K562 (cell line): ENCODE measurements around the gene EIF1B. TPM values are rescaled to one million over a fixed set of nuclear protein-coding genes. Genes with fewer than 3 reads are reported as not detected.

ENCODE experiments used
- ATAC-seq: fragments of 200-7000 bp; cut with Tn5 transposase; 3 replicates; pipeline ENCODE4 v1.9.1; 2020; ENCODE audit warnings: moderate library complexity
- BruUV-seq: library from RNA; stranded (reverse); fragments of 400-500 nt; replicated peaks from 2 replicates; lab custom pipeline; 2021; lab: Mats Ljungman, UMichigan
- CTCF ChIA-PET: fragments of 300-600 bp; formaldehyde crosslinking; extraction: SDS; loops from one replicate; lab custom pipeline; 2021; ENCODE audit warnings: low intra/inter-chr PET ratio; lab: Yijun Ruan, JAX
- POLR2A ChIA-PET: fragments of 300-600, 350-650 bp; sonication (Branson Sonifier 250); formaldehyde crosslinking; extraction: SDS; loops from one replicate; lab custom pipeline; 2021; ENCODE audit warnings: antibody characterized with exemption, inconsistent platforms; lab: Yijun Ruan, JAX
- DNase-seq, 4 experiments: peaks; one replicate each; pipeline versions ENCODE4 v3.0.0 to v3.0.0-alpha.2; 2011 to 2018; ENCODE audit warnings: low spot score in 3 of 4, mixed read lengths in 3 of 4; ENCODE audit errors: extremely low read depth in 1 of 4
- FAIRE-seq: peaks from 2 replicates; lab custom pipeline; 2011; peaks lifted over from hg19 to GRCh38; lab: Jason Lieb, UNC
- H2AFZ ChIP-seq: 2 replicates; pipeline ENCODE4 v1.6.0; 2011; ENCODE audit warnings: low read depth, low read length, control low read depth, inconsistent platforms
- H3K27ac ChIP-seq: fragments of 200-600 bp; 3 replicates; pipeline ENCODE4 v1.8.0; 2011; ENCODE audit warnings: low read depth, mild to moderate bottlenecking, control low read depth, inconsistent platforms, low read length, moderate library complexity, mixed read lengths; ENCODE audit errors: extremely low read depth
- H3K27me3 ChIP-seq, 2 experiments: fragments of 300-600 bp in 1 of 2; 2 replicates in 1 of 2; 3 replicates in 1 of 2; pipeline versions ENCODE4 v1.6.0 to v1.8.0; 2011; ENCODE audit warnings: inconsistent platforms in 2 of 2, low read length in 2 of 2, mild to moderate bottlenecking in 1 of 2, mixed read lengths in 1 of 2, moderate library complexity in 1 of 2; ENCODE audit not compliant: control insufficient read depth in 2 of 2, insufficient read depth in 2 of 2
- H3K36me3 ChIP-seq: fragments of 300-600 bp; 3 replicates; pipeline ENCODE4 v1.8.0; 2011; ENCODE audit warnings: mild to moderate bottlenecking, low read length, inconsistent platforms; ENCODE audit not compliant: control insufficient read depth, insufficient read depth
- H3K4me1 ChIP-seq, 2 experiments: fragments of 200-600 bp in 1 of 2; replicated peaks in 1 of 2; 2 replicates in 1 of 2; 3 replicates in 1 of 2; pipeline versions ENCODE4 v1.5.1 to v1.8.0; 2011; ENCODE audit warnings: inconsistent platforms in 2 of 2, low read length in 2 of 2, mild to moderate bottlenecking in 1 of 2, mixed read lengths in 1 of 2, moderate library complexity in 1 of 2; ENCODE audit not compliant: control insufficient read depth in 2 of 2, insufficient read depth in 2 of 2
- H3K4me2 ChIP-seq: 2 replicates; pipeline ENCODE4 v1.6.1; 2011; ENCODE audit warnings: low read length, control low read depth, inconsistent platforms, mixed read lengths; ENCODE audit not compliant: insufficient read depth
- H3K4me3 ChIP-seq: fragments of 200-600 bp; sonication (generic), shearing (Covaris generic); 2 replicates; pipeline ENCODE4 v1.5.1; 2016; ENCODE audit warnings: control low read depth, inconsistent platforms
- H3K79me2 ChIP-seq: fragments of 200-600 bp; 3 replicates; pipeline ENCODE4 v1.8.0; 2011; ENCODE audit warnings: low read length, inconsistent platforms; ENCODE audit not compliant: control insufficient read depth, insufficient read depth
- H3K9ac ChIP-seq, 2 experiments: 2 replicates each; pipeline versions ENCODE4 v1.6.0 to v1.6.1; 2011; ENCODE audit warnings: low read depth in 2 of 2, low read length in 2 of 2, control low read depth in 1 of 2, inconsistent platforms in 1 of 2, mild to moderate bottlenecking in 1 of 2, mixed read lengths in 1 of 2; ENCODE audit not compliant: insufficient read depth in 1 of 2
- H3K9me1 ChIP-seq: one replicate; pipeline ENCODE4 v1.6.0; 2011; ENCODE audit warnings: inconsistent platforms, mild to moderate bottlenecking, low read length, moderate library complexity; ENCODE audit not compliant: control insufficient read depth, insufficient read depth
- H3K9me3 ChIP-seq: replicated peaks from 2 replicates; pipeline ENCODE4 v1.5.1; 2011; ENCODE audit warnings: low read depth, low read length, inconsistent platforms; ENCODE audit not compliant: control insufficient read depth, insufficient read depth
- H4K20me1 ChIP-seq: replicated peaks from 2 replicates; pipeline ENCODE4 v1.6.1; 2011; ENCODE audit warnings: low read length, inconsistent platforms, mixed read lengths; ENCODE audit not compliant: control insufficient read depth, insufficient read depth
- ADNP ChIP-seq: fragments of 200-800 bp; sonication (Bioruptor generic); IDR thresholded peaks from 2 replicates; pipeline ENCODE4 v1.6.1; 2016; ENCODE audit warnings: missing genetic modification characterization, missing compliant biosample characterization
- AFF1 ChIP-seq, 2 experiments: fragments of 450-650 bp; IDR thresholded peaks; 2 replicates each; pipeline ENCODE4 v1.6.1; 2018; ENCODE audit warnings: mild to moderate bottlenecking in 2 of 2, low read depth in 1 of 2; ENCODE audit not compliant: partially characterized antibody in 2 of 2
- BCOR ChIP-seq: fragments of 450-650 bp; IDR thresholded peaks from 2 replicates; pipeline ENCODE4 v1.6.1; 2016
- CHD4 ChIP-seq: fragments of 200-600 bp; sonication (generic); IDR thresholded peaks from 3 replicates; pipeline ENCODE4 v1.6.1; 2012; ENCODE audit warnings: low read depth, mild to moderate bottlenecking, mixed read lengths, low read length, inconsistent platforms; ENCODE audit not compliant: insufficient read depth, insufficient replicate concordance, poor library complexity, severe bottlenecking
- DIDO1 ChIP-seq: fragments of 450-650 bp; IDR thresholded peaks from 2 replicates; pipeline ENCODE4 v1.6.1; 2016; ENCODE audit warnings: low read depth, missing biosample characterization, missing genetic modification characterization
- HDAC2 ChIP-seq: fragments of 450-650 bp; IDR thresholded peaks from 2 replicates; pipeline ENCODE4 v1.6.1; 2016; ENCODE audit warnings: mild to moderate bottlenecking
- IRF9 ChIP-seq: fragments of 450-650 bp; IDR thresholded peaks from 2 replicates; pipeline ENCODE4 v1.6.1; 2016; ENCODE audit warnings: missing biosample characterization, missing genetic modification characterization
- MCM5 ChIP-seq: fragments of 450-650 bp; IDR thresholded peaks from 2 replicates; pipeline ENCODE4 v1.6.1; 2016; ENCODE audit warnings: low read depth
- MYNN ChIP-seq, 2 experiments: sonication (generic); formaldehyde crosslinking in 1 of 2; IDR thresholded peaks; 2 replicates each; pipeline versions ENCODE4 v1.5.0 to v1.6.1; 2016 to 2020; ENCODE audit warnings: antibody characterized with exemption in 1 of 2, missing genetic modification reagents in 1 of 2
- NFE2 ChIP-seq: IDR thresholded peaks from 2 replicates; pipeline ENCODE4 v1.6.1; 2014; ENCODE audit warnings: antibody characterized with exemption, low read depth
- NFIX ChIP-seq: fragments of 250-450 bp; sonication (Bioruptor Pico); IDR thresholded peaks from 2 replicates; pipeline ENCODE4 v1.4.0; 2020; ENCODE audit warnings: low read depth, mild to moderate bottlenecking, moderate library complexity
- NR2F6 ChIP-seq: fragments of 450-650 bp; formaldehyde crosslinking; IDR thresholded peaks from 2 replicates; pipeline ENCODE4 v1.4.0; 2020; ENCODE audit warnings: mild to moderate bottlenecking
- RBM25 ChIP-seq: fragments of 200-400 bp; formaldehyde crosslinking; IDR thresholded peaks from 2 replicates; pipeline ENCODE4 v1.6.1; 2018; ENCODE audit warnings: low read length, low read depth, moderate library complexity; ENCODE audit not compliant: severe bottlenecking
- RUNX1 ChIP-seq: sonication (generic); IDR thresholded peaks from 2 replicates; pipeline ENCODE4 v1.6.1; 2016; ENCODE audit warnings: antibody characterized with exemption, low read depth
- SP2 ChIP-seq: IDR thresholded peaks from 2 replicates; pipeline ENCODE4 v1.6.1; 2011; ENCODE audit warnings: mild to moderate bottlenecking, low read depth, low read length, moderate library complexity; ENCODE audit not compliant: poor library complexity, severe bottlenecking; ENCODE audit errors: extremely low read depth
- TFAM ChIP-seq: fragments of 250-450 bp; sonication (Bioruptor Pico); conservative IDR thresholded peaks from 2 replicates; pipeline ENCODE4 v1.5.0; 2021; ENCODE audit warnings: mild to moderate bottlenecking, moderate library complexity
- WGBS: fragments of 100-300 bp; shearing (Covaris generic); methylation state at CpG from one replicate; pipeline ENCODE4 v1.1.6; 2016; ENCODE audit warnings: low coverage, mixed read lengths; ENCODE audit not compliant: insufficient coverage; ENCODE audit errors: missing lambda C conversion rate; 5-methylcytosine and 5-hydroxymethylcytosine counted together
- in situ Hi-C: fragments of 300-500 bp; cut with MboI; formaldehyde crosslinking; loops from 4 replicates; pipeline ENCODE4 v1.15.0; 2018; ENCODE audit warnings: inconsistent platforms, mixed read lengths
- intact Hi-C: fragments of 100-400 bp; cut with micrococcal nuclease; formaldehyde crosslinking; loops from 2 replicates; pipeline ENCODE4 v1.14.2; 2022
- polyA plus RNA-seq, 8 experiments: library from polyadenylated mRNA; depleted of rRNA in 4 of 8; stranded (reverse) in 5 of 8; unstranded in 3 of 8; fragments of >200 nt; fragmentation: Nextera tagmentation in 2 of 8; fragmentation: Illumina TruSeq in 1 of 8; extraction: Ambion mirVana in 2 of 8; extraction: Trizol in 1 of 8; gene quantifications; 2 replicates each; pipeline versions ENCODE4 v1.2.1 to v1.2.3, GENCODE V29; 2011 to 2014; ENCODE audit warnings: inconsistent platforms in 1 of 8, missing spikeins in 1 of 8
- total RNA-seq, 7 experiments: library from RNA; depleted of rRNA in 6 of 7; stranded (reverse); fragments of >200 nt in 6 of 7; fragmentation: Illumina TruSeq in 2 of 7; extraction: Trizol in 2 of 7; gene quantifications; 2 replicates each; pipeline versions ENCODE4 v1.2.1 to v1.2.3, GENCODE V29; 2011 to 2021; ENCODE audit warnings: low replicate concordance in 1 of 7

The EIF1B gene
- total and polyA plus RNA-seq, 9 of the 15 experiments (the other 6 are each of a cell fraction or from before 2014, with no cell fraction given): 18.1 to 184 (median 78.9) TPM

GRCh38 chr3:40298075-40298474 is 11.4 kb upstream of the EIF1B start:
- H2AFZ ChIP-seq: no peak overlapping the region
- 86% methylated on average over 2 of the region's 2 CpGs for WGBS
- no peak for ATAC-seq
- H3K27me3 ChIP-seq: no peaks in the 10 kb centered on the region
- no TSS peak for BruUV-seq
- peaks cover 4 to 42% of the 10 kb centered on the region in 2 experiments; a peak in 4 of 5 replicates for H3K4me1 ChIP-seq
- no peaks in the 10 kb centered on the region for H3K79me2 ChIP-seq
- intact Hi-C loops: no loop called here
- no peak overlapping the region for H3K4me3 ChIP-seq
- H3K9me3 ChIP-seq: peaks cover 2% of the 10 kb centered on the region; the same call in 1 of the 2 replicates
- CTCF ChIA-PET: no interaction called here
- FAIRE-seq: no peak
- no peak overlapping the region for H3K27ac ChIP-seq
- in situ Hi-C loops: no loop called here
- peak; percentile 64 for TF ChIP-seq ADNP
- peak; percentile 80 for TF ChIP-seq RBM25
- no peak for TF ChIP-seq DIDO1 (tag)
- no peak for TF ChIP-seq TFAM
- peak; percentile 69; the same call in 1 of the 2 replicates for TF ChIP-seq BCOR
- no peak for TF ChIP-seq SP2
- TF ChIP-seq IRF9 (tag): no peak
- no peak for TF ChIP-seq NFE2
- no peak for TF ChIP-seq MYNN (IDR thresholded peaks at IDR 0.05)
- TF ChIP-seq MYNN (CRISPR knock-in tag; IDR thresholded peaks at IDR 0.05): no peak
- TF ChIP-seq MCM5: no peak
- no peak for TF ChIP-seq NFIX (CRISPR knock-in tag)
- TF ChIP-seq RUNX1: no peak
- TF ChIP-seq CHD4: peak; percentile 76
- TF ChIP-seq AFF1 (IDR thresholded peaks at IDR 0.05; ENCODE audit: low read depth in 1 of 2, partially characterized antibody in 2 of 2): no peak
- TF ChIP-seq HDAC2: peak; percentile 27; the same call in 1 of the 2 replicates
- TF ChIP-seq NR2F6 (CRISPR knock-in tag): no peak
- TF ChIP-seq, all 486 proteins: peak for 5
- DNase-seq: no peak
- Histone ChIP-seq H3K9ac (no peak overlapping the region), H3K36me3 (peaks cover 3% of the 10 kb centered on the region; the same call in 1 of the 3 replicates), H3K4me2 (no peak overlapping the region), H4K20me1 (no peaks in the 10 kb centered on the region), H3K9me1 (no peaks in the 10 kb centered on the region)
- POLR2A ChIA-PET: interaction anchor here (0.7 to 2.5 kb wide), 3 partner anchors 11 to 227 kb away, joined by 3 to 8 read pairs (median 3); partner anchors contain the start of gene ZNF621
